GM12873 (cell line): ENCODE results near the gene TJP2.

Experiments
- CTCF ChIP-seq: IDR thresholded peaks from 2 replicates; pipeline ENCODE4 v1.5.1; 2012; ENCODE audit warnings: low read depth, mild to moderate bottlenecking, moderate library complexity, low read length, control low read depth; ENCODE audit not compliant: insufficient read depth; ENCODE audit errors: missing control alignments

The TJP2 gene

GRCh38 chr9:69234683-69235082, 60.6 kb downstream of the TJP2 start:
- no peak for TF ChIP-seq CTCF

GRCh38 chr9:69236188-69236587, 62.1 kb downstream of the TJP2 start:
- no peak for TF ChIP-seq CTCF

GRCh38 chr9:69237702-69238295, 63.7 kb downstream of the TJP2 start:
- no peak for TF ChIP-seq CTCF

GRCh38 chr9:69243116-69243515, 69.0 kb downstream of the TJP2 start:
- TF ChIP-seq CTCF: no peak

- no peak for TF ChIP-seq CTCF
Measured at GRCh38 chr9:69246629-69247028, 72.6 kb downstream of the TJP2 start.

- no peak for TF ChIP-seq CTCF
Measured at GRCh38 chr9:69248005-69248404, 73.9 kb downstream of the TJP2 start.

- TF ChIP-seq CTCF: no peak
Measured at GRCh38 chr9:69249337-69249736, 75.3 kb downstream of the TJP2 start.
